ENCODE measurements around the gene ADI1.

ADI1 gene

GRCh38 chr2:3491306-3491705, 28.0 kb downstream of the ADI1 start:
- DNase-seq (ENCODE audit: insufficient read length) (no peak), FAIRE-seq (no peak)

GRCh38 chr2:3490191-3491170, 28.9 kb downstream of the ADI1 start:
- TF ChIP-seq TAF1 (IDR thresholded peaks at IDR 0.05; ENCODE audit: borderline replicate concordance, low read depth, low read length) (no peak), POLR2A (IDR thresholded peaks at IDR 0.05; ENCODE audit: low read depth, low read length) (no peak), POLR2AphosphoS5 (IDR thresholded peaks at IDR 0.05; ENCODE audit: low read depth, low read length) (no peak)
- FAIRE-seq (no peak), DNase-seq (ENCODE audit: insufficient read length) (no peak)

More at GRCh38 chr2:3491306-3491705, 28.0 kb downstream of the ADI1 start:
- TF ChIP-seq POLR2AphosphoS5 (IDR thresholded peaks at IDR 0.05; ENCODE audit: low read depth, low read length) (no peak), TAF1 (IDR thresholded peaks at IDR 0.05; ENCODE audit: borderline replicate concordance, low read depth, low read length) (no peak), POLR2A (IDR thresholded peaks at IDR 0.05; ENCODE audit: low read depth, low read length) (no peak)

- FAIRE-seq (no peak), DNase-seq (ENCODE audit: insufficient read length) (no peak)
These were observed 29.6 kb downstream of the ADI1 start for GRCh38 chr2:3489764-3490115.

GRCh38 chr2:3488855-3489763, 30.2 kb downstream of the ADI1 start:
- FAIRE-seq (no peak), DNase-seq (ENCODE audit: insufficient read length) (no peak)
- TF ChIP-seq TAF1 (IDR thresholded peaks at IDR 0.05; ENCODE audit: borderline replicate concordance, low read depth, low read length) (no peak), POLR2AphosphoS5 (IDR thresholded peaks at IDR 0.05; ENCODE audit: low read depth, low read length) (no peak)

More at GRCh38 chr2:3489764-3490115, 29.6 kb downstream of the ADI1 start:
- TF ChIP-seq TAF1 (IDR thresholded peaks at IDR 0.05; ENCODE audit: borderline replicate concordance, low read depth, low read length) = no peak

GRCh38 chr2:3488061-3488531, 31.2 kb downstream of the ADI1 start:
- no peak for DNase-seq (ENCODE audit: insufficient read length)
- TF ChIP-seq TAF1 (IDR thresholded peaks at IDR 0.05; ENCODE audit: borderline replicate concordance, low read depth, low read length) (no peak), POLR2A (IDR thresholded peaks at IDR 0.05; ENCODE audit: low read depth, low read length) (no peak), POLR2AphosphoS5 (IDR thresholded peaks at IDR 0.05; ENCODE audit: low read depth, low read length) (no peak)
- FAIRE-seq = no peak

GRCh38 chr2:3487432-3487831, 31.9 kb downstream of the ADI1 start:
- no peak for TF ChIP-seq POLR2A (IDR thresholded peaks at IDR 0.05; ENCODE audit: low read depth, low read length)
- TF ChIP-seq POLR2AphosphoS5 (IDR thresholded peaks at IDR 0.05; ENCODE audit: low read depth, low read length) = no peak
- TF ChIP-seq TAF1 (IDR thresholded peaks at IDR 0.05; ENCODE audit: borderline replicate concordance, low read depth, low read length) = no peak
- FAIRE-seq (no peak), DNase-seq (ENCODE audit: insufficient read length) (no peak)

GRCh38 chr2:3487028-3487425, 32.3 kb downstream of the ADI1 start:
- TF ChIP-seq TAF1 (IDR thresholded peaks at IDR 0.05; ENCODE audit: borderline replicate concordance, low read depth, low read length) (no peak), POLR2AphosphoS5 (IDR thresholded peaks at IDR 0.05; ENCODE audit: low read depth, low read length) (no peak), POLR2A (IDR thresholded peaks at IDR 0.05; ENCODE audit: low read depth, low read length) (no peak)
- FAIRE-seq (no peak), DNase-seq (ENCODE audit: insufficient read length) (no peak)

- DNase-seq (ENCODE audit: insufficient read length) (no peak), FAIRE-seq (no peak)
- TF ChIP-seq POLR2A (IDR thresholded peaks at IDR 0.05; ENCODE audit: low read depth, low read length) = no peak
- no peak for TF ChIP-seq TAF1 (IDR thresholded peaks at IDR 0.05; ENCODE audit: borderline replicate concordance, low read depth, low read length)
- no peak for TF ChIP-seq POLR2AphosphoS5 (IDR thresholded peaks at IDR 0.05; ENCODE audit: low read depth, low read length)
These were observed 33.0 kb downstream of the ADI1 start for GRCh38 chr2:3486047-3487027.

- FAIRE-seq (no peak), DNase-seq (ENCODE audit: insufficient read length) (no peak)
- TF ChIP-seq POLR2AphosphoS5 (IDR thresholded peaks at IDR 0.05; ENCODE audit: low read depth, low read length) (no peak), TAF1 (IDR thresholded peaks at IDR 0.05; ENCODE audit: borderline replicate concordance, low read depth, low read length) (no peak), POLR2A (IDR thresholded peaks at IDR 0.05; ENCODE audit: low read depth, low read length) (no peak)
These were observed 34.2 kb downstream of the ADI1 start for GRCh38 chr2:3485166-3485565.

All from GM12892 (cell line).